ENCODE data around the gene IGDCC3.

IGDCC3 gene

DNA sequence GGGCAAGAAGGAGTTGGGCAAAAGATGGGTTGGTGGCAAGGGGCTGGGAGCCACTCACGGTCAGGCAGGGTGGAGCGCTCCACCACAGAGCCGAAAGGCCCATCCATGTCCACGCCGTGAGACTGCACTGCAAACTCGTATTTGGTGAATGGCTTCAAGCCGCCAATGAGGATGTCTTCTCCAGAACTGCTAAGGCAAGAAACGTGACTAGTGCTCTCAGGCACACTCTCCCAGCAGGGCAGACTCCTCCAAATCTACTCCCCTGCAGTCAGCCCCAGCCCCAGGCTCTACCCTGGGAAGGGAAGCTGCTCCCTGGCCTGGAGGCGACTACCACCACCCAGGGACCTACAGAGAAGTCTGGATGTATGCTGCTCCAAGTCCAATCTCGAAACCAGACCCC is 11.4 kb upstream of the IGDCC3 start:
- TF ChIP-seq, protein P1, sequence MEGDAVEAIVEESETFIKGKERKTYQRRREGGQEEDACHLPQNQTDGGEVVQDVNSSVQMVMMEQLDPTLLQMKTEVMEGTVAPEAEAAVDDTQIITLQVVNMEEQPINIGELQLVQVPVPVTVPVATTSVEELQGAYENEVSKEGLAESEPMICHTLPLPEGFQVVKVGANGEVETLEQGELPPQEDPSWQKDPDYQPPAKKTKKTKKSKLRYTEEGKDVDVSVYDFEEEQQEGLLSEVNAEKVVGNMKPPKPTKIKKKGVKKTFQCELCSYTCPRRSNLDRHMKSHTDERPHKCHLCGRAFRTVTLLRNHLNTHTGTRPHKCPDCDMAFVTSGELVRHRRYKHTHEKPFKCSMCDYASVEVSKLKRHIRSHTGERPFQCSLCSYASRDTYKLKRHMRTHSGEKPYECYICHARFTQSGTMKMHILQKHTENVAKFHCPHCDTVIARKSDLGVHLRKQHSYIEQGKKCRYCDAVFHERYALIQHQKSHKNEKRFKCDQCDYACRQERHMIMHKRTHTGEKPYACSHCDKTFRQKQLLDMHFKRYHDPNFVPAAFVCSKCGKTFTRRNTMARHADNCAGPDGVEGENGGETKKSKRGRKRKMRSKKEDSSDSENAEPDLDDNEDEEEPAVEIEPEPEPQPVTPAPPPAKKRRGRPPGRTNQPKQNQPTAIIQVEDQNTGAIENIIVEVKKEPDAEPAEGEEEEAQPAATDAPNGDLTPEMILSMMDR (IDR thresholded peaks at IDR 0.05; ENCODE audit: insufficient read depth, low read length, poor library complexity, severe bottlenecking): no peak
- H3K36me3 ChIP-seq (ENCODE audit: control insufficient read depth, insufficient read depth, low read length): no peaks in the 10 kb centered on the region
- H3K27me3 ChIP-seq (replicated peaks; ENCODE audit: control insufficient read depth, insufficient read depth, low read length): peaks cover 2% of the 10 kb centered on the region
- no peak overlapping the region for H3K4me3 ChIP-seq (replicated peaks; ENCODE audit: low read depth, low read length)
- DNase-seq (ENCODE audit: extremely low read depth, insufficient read length): no peak

- TF ChIP-seq, protein P1 (IDR thresholded peaks at IDR 0.05; ENCODE audit: insufficient read depth, low read length, poor library complexity, severe bottlenecking): no peak
- Histone ChIP-seq H3K4me3 (replicated peaks; ENCODE audit: low read depth, low read length) (no peak overlapping the region), H3K36me3 (ENCODE audit: control insufficient read depth, insufficient read depth, low read length) (no peaks in the 10 kb centered on the region), H3K27me3 (replicated peaks; ENCODE audit: control insufficient read depth, insufficient read depth, low read length) (peaks cover 2% of the 10 kb centered on the region)
- no peak for DNase-seq (ENCODE audit: extremely low read depth, insufficient read length)
Measured at GRCh38 chr15:65388306-65389080, 10.7 kb upstream of the IGDCC3 start.

GRCh38 chr15:65386886-65387285 is 9.1 kb upstream of the IGDCC3 start:
- no peak for DNase-seq (ENCODE audit: extremely low read depth, insufficient read length)
- no peaks in the 10 kb centered on the region for H3K36me3 ChIP-seq (ENCODE audit: control insufficient read depth, insufficient read depth, low read length)
- no peaks in the 10 kb centered on the region; the same call in none of the 2 replicates for H3K27me3 ChIP-seq (replicated peaks; ENCODE audit: control insufficient read depth, insufficient read depth, low read length)
- H3K4me3 ChIP-seq (replicated peaks; ENCODE audit: low read depth, low read length): no peak overlapping the region
- TF ChIP-seq, protein P1 (IDR thresholded peaks at IDR 0.05; ENCODE audit: insufficient read depth, low read length, poor library complexity, severe bottlenecking): no peak

GRCh38 chr15:65386376-65386775 is 8.6 kb upstream of the IGDCC3 start:
- TF ChIP-seq, protein P1 (IDR thresholded peaks at IDR 0.05; ENCODE audit: insufficient read depth, low read length, poor library complexity, severe bottlenecking): no peak
- Histone ChIP-seq H3K4me3 (replicated peaks; ENCODE audit: low read depth, low read length) (no peak overlapping the region), H3K27me3 (replicated peaks; ENCODE audit: control insufficient read depth, insufficient read depth, low read length) (no peaks in the 10 kb centered on the region; the same call in none of the 2 replicates), H3K36me3 (ENCODE audit: control insufficient read depth, insufficient read depth, low read length) (no peaks in the 10 kb centered on the region)
- DNase-seq (ENCODE audit: extremely low read depth, insufficient read length): no peak

DNA sequence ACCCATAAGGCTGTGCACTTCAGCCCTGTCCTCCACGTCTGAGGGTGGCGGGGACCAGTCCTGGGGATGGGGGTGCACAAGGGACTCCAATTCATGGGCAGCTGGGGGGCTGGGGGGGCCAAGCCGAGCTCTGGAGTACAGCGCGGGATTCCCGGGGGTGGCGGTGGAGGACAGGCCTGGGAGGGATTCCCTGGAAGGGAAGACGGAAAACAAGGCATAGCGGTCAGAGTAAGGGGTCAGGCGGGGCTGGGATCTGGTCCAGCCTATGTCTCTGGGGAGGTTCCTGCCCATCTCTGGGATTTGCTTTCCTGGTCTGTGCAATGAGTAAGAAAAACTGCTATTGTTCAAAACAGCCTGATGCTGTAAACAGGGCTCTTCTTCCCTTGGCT is 8.1 kb upstream of the IGDCC3 start:
- TF ChIP-seq, protein P1 (IDR thresholded peaks at IDR 0.05; ENCODE audit: insufficient read depth, low read length, poor library complexity, severe bottlenecking): no peak
- no peaks in the 10 kb centered on the region for H3K36me3 ChIP-seq (ENCODE audit: control insufficient read depth, insufficient read depth, low read length)
- no peak for DNase-seq (ENCODE audit: extremely low read depth, insufficient read length)
- H3K27me3 ChIP-seq (replicated peaks; ENCODE audit: control insufficient read depth, insufficient read depth, low read length): no peaks in the 10 kb centered on the region; the same call in 1 of the 2 replicates
- no peak overlapping the region for H3K4me3 ChIP-seq (replicated peaks; ENCODE audit: low read depth, low read length)
